Osteoblast (primary cell): Measurements from ENCODE around the gene TNFRSF1A. TPM values are rescaled to one million over a fixed set of nuclear protein-coding genes. Genes with fewer than 3 reads are reported as not detected.

Experiments used
- DNase-seq: peaks from one replicate; pipeline ENCODE4 v3.0.0; 2011; ENCODE audit warnings: low spot score, mixed read lengths; ENCODE audit not compliant: insufficient read length; ENCODE audit errors: missing footprints
- H2AFZ ChIP-seq: 2 replicates; pipeline ENCODE4 v1.6.0; 2011; ENCODE audit warnings: mild to moderate bottlenecking, low read length
- H3K27ac ChIP-seq: 2 replicates; pipeline ENCODE4 v1.5.1; 2011; ENCODE audit warnings: mild to moderate bottlenecking, low read depth, low read length, moderate library complexity
- H3K27me3 ChIP-seq: 2 replicates; pipeline ENCODE4 v1.6.0; 2012; ENCODE audit warnings: mild to moderate bottlenecking, control low read depth, inconsistent platforms, low read length, moderate library complexity; ENCODE audit not compliant: insufficient read depth
- H3K36me3 ChIP-seq: 2 replicates; pipeline ENCODE4 v1.5.1; 2011; ENCODE audit warnings: mild to moderate bottlenecking, low read length, control low read depth, moderate library complexity; ENCODE audit not compliant: insufficient read depth
- H3K4me1 ChIP-seq: 2 replicates; pipeline ENCODE4 v1.5.1; 2011; ENCODE audit warnings: mild to moderate bottlenecking, low read length, control low read depth, moderate library complexity; ENCODE audit not compliant: insufficient read depth
- H3K4me2 ChIP-seq: 2 replicates; pipeline ENCODE4 v1.6.0; 2011; ENCODE audit warnings: mild to moderate bottlenecking, low read length; ENCODE audit not compliant: insufficient read depth
- H3K4me3 ChIP-seq: fragments of 200-600 bp; sonication (generic); 3 replicates; pipeline ENCODE4 v1.5.1; 2012; ENCODE audit warnings: mild to moderate bottlenecking, low read length, inconsistent platforms; ENCODE audit not compliant: insufficient read depth
- H3K79me2 ChIP-seq: 2 replicates; pipeline ENCODE4 v1.6.0; 2012; ENCODE audit warnings: mild to moderate bottlenecking, low read length, control low read depth, inconsistent platforms; ENCODE audit not compliant: insufficient read depth
- H3K9me3 ChIP-seq: 2 replicates; pipeline ENCODE4 v1.5.1; 2011; ENCODE audit warnings: low read depth, low read length, control low read depth
- H4K20me1 ChIP-seq: 2 replicates; pipeline ENCODE4 v1.6.0; 2012; ENCODE audit warnings: mild to moderate bottlenecking, low read length, control low read depth; ENCODE audit not compliant: insufficient read depth
- total RNA-seq: library from RNA; depleted of rRNA; stranded (reverse); fragments of >200 nt; gene quantifications from 2 replicates; pipeline ENCODE4 v1.2.3, GENCODE V29; 2012
- TF ChIP-seq, protein P1 (sequence below): IDR thresholded peaks from 2 replicates; pipeline ENCODE4 v1.5.1; 2011; ENCODE audit warnings: mild to moderate bottlenecking, low read depth, low read length, moderate library complexity; ENCODE audit errors: extremely low read depth

Gene TNFRSF1A
- total RNA-seq, 1 donor: 228 TPM

DNA sequence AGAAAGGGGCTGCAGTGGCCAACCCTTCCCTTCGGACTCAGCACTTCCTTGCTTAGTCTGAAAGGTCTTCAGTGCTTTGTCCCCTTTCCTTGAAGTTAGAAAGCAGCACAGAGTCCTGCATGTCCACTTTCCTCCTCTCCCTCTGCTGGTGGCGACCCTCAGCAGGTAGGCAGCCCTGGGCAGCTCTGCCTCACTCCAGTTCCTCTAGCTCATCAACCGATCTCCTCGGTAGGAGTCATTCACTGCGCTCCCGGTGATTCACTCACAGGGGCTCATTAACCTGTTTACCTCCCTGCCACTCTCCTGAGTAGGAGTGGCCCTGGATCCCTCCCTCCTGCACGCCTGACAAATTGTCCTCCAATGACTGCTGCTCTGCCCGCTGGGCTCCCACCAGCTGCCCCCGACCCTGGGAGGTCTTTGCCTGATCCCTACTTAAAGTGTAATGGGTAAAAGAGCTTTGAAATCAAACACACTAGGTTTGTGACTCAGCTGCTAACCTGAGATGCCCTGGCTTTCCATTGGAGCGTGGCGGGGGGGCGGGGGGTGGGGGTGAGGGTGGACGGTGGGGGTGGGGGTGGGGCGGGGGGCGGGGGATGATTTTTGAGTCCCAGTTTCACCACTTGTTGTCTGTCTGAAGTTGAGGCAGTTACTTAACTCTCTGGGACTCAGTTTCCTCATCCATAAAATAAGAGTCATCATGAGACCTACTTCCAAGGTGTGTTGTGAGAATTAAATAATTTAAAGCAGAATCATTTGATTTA lies 29.3 kb upstream of the TNFRSF1A start:
- peaks cover 27% of the 10 kb centered on the region for H3K4me1 ChIP-seq
- H4K20me1 ChIP-seq: no peaks in the 10 kb centered on the region
- H3K36me3 ChIP-seq: no peaks in the 10 kb centered on the region
- H3K4me2 ChIP-seq: no peak overlapping the region
- H3K9me3 ChIP-seq: no peaks in the 10 kb centered on the region
- no peak overlapping the region for H3K27ac ChIP-seq
- peak overlapping the region; percentile 50 for H2AFZ ChIP-seq
- TF ChIP-seq, protein P1, sequence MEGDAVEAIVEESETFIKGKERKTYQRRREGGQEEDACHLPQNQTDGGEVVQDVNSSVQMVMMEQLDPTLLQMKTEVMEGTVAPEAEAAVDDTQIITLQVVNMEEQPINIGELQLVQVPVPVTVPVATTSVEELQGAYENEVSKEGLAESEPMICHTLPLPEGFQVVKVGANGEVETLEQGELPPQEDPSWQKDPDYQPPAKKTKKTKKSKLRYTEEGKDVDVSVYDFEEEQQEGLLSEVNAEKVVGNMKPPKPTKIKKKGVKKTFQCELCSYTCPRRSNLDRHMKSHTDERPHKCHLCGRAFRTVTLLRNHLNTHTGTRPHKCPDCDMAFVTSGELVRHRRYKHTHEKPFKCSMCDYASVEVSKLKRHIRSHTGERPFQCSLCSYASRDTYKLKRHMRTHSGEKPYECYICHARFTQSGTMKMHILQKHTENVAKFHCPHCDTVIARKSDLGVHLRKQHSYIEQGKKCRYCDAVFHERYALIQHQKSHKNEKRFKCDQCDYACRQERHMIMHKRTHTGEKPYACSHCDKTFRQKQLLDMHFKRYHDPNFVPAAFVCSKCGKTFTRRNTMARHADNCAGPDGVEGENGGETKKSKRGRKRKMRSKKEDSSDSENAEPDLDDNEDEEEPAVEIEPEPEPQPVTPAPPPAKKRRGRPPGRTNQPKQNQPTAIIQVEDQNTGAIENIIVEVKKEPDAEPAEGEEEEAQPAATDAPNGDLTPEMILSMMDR: peak; percentile 41
- peak; percentile 84 for DNase-seq
- H3K79me2 ChIP-seq: no peaks in the 10 kb centered on the region
- H3K4me3 ChIP-seq: no peak overlapping the region
- H3K27me3 ChIP-seq: no peaks in the 10 kb centered on the region

DNA sequence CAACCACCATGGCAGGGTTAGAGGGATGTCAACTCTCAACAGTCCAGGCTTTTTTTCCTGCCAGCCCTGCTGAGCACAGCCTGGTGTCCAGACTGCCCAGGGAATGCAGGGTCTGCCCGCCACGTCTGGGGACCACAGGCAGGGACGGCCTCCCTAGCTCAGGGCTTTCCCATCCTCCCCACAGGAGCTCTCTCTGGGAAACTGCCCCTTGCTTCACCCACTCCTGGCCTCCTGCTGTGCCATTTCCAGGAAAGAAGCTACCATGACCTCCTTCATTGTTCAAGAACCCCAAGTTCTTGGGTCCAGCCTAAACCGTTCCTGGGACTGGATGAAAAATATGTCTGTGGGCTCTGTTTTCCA lies 28.7 kb upstream of the TNFRSF1A start:
- TF ChIP-seq, protein P1: no peak
- H3K4me2 ChIP-seq: no peak overlapping the region
- H3K27ac ChIP-seq: no peak overlapping the region
- H3K4me1 ChIP-seq: peaks cover 24% of the 10 kb centered on the region
- H3K79me2 ChIP-seq: no peaks in the 10 kb centered on the region
- H3K4me3 ChIP-seq: no peak overlapping the region
- DNase-seq: peak; percentile 86
- H3K27me3 ChIP-seq: no peaks in the 10 kb centered on the region
- H3K9me3 ChIP-seq: no peaks in the 10 kb centered on the region
- H3K36me3 ChIP-seq: no peaks in the 10 kb centered on the region
- H4K20me1 ChIP-seq: no peaks in the 10 kb centered on the region
- H2AFZ ChIP-seq: no peak overlapping the region

DNA sequence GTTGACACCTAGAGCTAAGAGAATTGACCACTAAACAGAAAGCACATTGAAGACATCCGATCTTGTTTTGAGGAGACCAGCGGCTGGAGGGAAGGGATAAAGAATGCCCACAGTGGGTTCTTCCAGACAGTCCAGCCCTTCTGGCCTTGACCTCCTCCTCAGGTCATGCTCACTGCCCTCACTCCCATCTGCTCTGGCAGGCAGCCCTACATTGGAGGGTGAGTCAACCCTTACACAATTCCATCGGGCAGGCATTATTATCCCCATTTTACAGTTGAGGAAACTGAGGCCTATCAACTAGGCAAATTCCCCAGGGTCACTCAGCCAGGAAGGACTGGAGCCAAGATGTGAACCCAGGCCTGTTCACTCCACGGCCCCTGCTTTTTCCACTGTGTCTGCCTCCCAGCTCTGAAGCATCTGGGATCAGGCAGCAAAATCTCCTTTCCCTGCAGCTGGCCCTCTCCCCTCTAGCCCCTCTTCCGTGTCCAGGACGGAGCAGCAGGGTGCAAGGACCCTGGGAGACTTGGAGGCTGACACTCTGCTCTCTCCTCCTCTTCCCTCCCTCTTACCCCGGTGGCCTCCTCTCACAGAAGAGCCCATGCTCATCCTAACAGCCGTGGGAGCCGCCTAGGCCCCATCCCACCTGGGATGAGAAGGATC lies 28.2 kb upstream of the TNFRSF1A start:
- Histone ChIP-seq H4K20me1 (no peaks in the 10 kb centered on the region), H3K4me2 (no peak overlapping the region), H3K9me3 (no peaks in the 10 kb centered on the region), H3K36me3 (no peaks in the 10 kb centered on the region), H3K79me2 (no peaks in the 10 kb centered on the region), H3K4me3 (no peak overlapping the region), H3K27me3 (no peaks in the 10 kb centered on the region), H3K4me1 (peaks cover 24% of the 10 kb centered on the region), H2AFZ (no peak overlapping the region), H3K27ac (no peak overlapping the region)
- DNase-seq: peak; percentile 41
- TF ChIP-seq, protein P1: no peak

DNA sequence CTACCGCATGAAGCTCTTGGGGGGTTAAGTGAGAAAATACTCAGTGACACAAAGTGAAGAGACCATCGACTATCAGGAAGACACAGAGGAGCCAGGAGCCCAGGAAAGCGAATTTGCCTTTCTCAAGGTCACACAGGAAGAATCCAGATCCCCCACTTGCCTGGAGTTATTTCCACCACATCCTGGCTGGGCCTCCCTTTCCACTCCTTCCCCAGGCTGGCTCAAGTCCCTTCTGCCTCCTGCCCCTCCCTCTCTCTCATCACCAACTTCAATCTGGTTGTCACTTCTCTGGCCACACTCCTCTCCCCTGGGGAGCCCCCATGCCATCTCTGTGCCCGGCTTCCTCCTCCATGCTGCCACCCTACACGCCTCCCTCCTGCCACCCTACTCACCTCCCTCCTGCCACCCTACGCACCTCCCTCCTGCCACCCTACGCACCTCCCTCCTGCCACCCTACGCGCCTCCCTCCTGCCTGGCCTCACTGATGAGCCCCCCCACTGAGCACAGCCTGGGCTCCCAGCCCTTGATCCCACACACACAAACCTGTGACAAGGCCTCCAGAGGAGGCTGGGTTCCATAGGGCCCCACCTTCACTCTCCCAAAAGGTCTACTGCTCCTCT lies 27.1 kb upstream of the TNFRSF1A start:
- peak; percentile 32 for DNase-seq
- no peaks in the 10 kb centered on the region for H3K36me3 ChIP-seq
- H3K79me2 ChIP-seq: no peaks in the 10 kb centered on the region

More for the DNA sequence above, 27.1 kb upstream of the TNFRSF1A start:
- peaks cover 24% of the 10 kb centered on the region for H3K4me1 ChIP-seq
- H3K27me3 ChIP-seq: no peaks in the 10 kb centered on the region
- TF ChIP-seq, protein P1: no peak
- no peaks in the 10 kb centered on the region for H3K9me3 ChIP-seq
- no peak overlapping the region for H3K27ac ChIP-seq
- H3K4me2 ChIP-seq: no peak overlapping the region
- H2AFZ ChIP-seq: no peak overlapping the region
- no peaks in the 10 kb centered on the region for H4K20me1 ChIP-seq
- no peak overlapping the region for H3K4me3 ChIP-seq
